ENCODE measurements around the gene LSP1.

DNA sequence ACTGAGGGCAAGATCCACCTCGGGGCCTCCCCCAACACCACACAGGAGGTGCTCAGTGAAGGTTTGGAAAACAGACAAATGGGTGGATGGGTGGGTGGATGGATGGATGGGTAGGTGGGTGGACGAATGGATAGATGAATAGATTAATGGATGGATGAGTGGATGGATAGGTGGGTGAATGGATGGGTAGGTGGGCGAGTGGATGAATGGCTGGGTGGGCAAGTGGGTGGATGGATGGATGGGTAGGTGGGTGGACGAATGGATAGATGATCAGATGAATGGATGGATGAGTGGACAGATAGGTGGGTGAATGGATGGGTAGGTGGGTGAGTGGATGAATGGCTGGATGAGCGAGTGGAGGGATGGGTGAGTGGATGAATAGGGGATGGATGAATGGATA is 39.7 kb downstream of the LSP1 start:
- no peak; the same call in 1 of the 2 replicates for TF ChIP-seq POLR2A (IDR thresholded peaks at IDR 0.05; ENCODE audit: low read depth, low read length)
- TF ChIP-seq POU2F2 (IDR thresholded peaks at IDR 0.05; ENCODE audit: low read depth, low read length): no peak
- TF ChIP-seq SPI1 (IDR thresholded peaks at IDR 0.05; ENCODE audit: low read depth, low read length): no peak
- TF ChIP-seq POLR2AphosphoS5 (IDR thresholded peaks at IDR 0.05; ENCODE audit: low read depth, low read length): no peak
- TF ChIP-seq TAF1 (IDR thresholded peaks at IDR 0.05; ENCODE audit: low read depth, low read length): no peak

Measured in GM12891 (cell line).